Endodermal cell (in vitro differentiated cells): ENCODE measurements around the gene CD70. TPM values are rescaled to one million over a fixed set of nuclear protein-coding genes. Genes with fewer than 3 reads are reported as not detected.
"Not testable (repeated sequence)": the region's sequence is repeated elsewhere in the genome, so short reads cannot be mapped to it uniquely, and the experiment has no call there.

ENCODE experiments used
- DNase-seq: peaks from one replicate; pipeline ENCODE4 v3.0.0-alpha.2; 2017
- H3K27ac ChIP-seq: 2 replicates; pipeline ENCODE4 v1.5.1; 2013; ENCODE audit warnings: mild to moderate bottlenecking, low read depth, low read length, moderate library complexity
- H3K27me3 ChIP-seq: 2 replicates; pipeline ENCODE4 v1.6.1; 2013; ENCODE audit warnings: mild to moderate bottlenecking, low read length, moderate library complexity; ENCODE audit not compliant: insufficient read depth, control insufficient read depth, poor library complexity, severe bottlenecking
- H3K36me3 ChIP-seq: 2 replicates; pipeline ENCODE4 v1.7.0; 2013; ENCODE audit warnings: mild to moderate bottlenecking, low read length, moderate library complexity; ENCODE audit not compliant: control insufficient read depth, insufficient read depth
- H3K4me1 ChIP-seq: one replicate; pipeline ENCODE4 v1.7.0; 2013; ENCODE audit warnings: low read length; ENCODE audit not compliant: control insufficient read depth, insufficient read depth
- H3K4me3 ChIP-seq: 2 replicates; pipeline ENCODE4 v1.5.1; 2013; ENCODE audit warnings: mild to moderate bottlenecking, low read length, moderate library complexity
- H3K9ac ChIP-seq: 2 replicates; pipeline ENCODE4 v1.6.1; 2013; ENCODE audit warnings: mild to moderate bottlenecking, low read length, moderate library complexity; ENCODE audit not compliant: poor library complexity, severe bottlenecking; ENCODE audit errors: extremely low read depth
- H3K9me3 ChIP-seq: 2 replicates; pipeline ENCODE4 v1.6.1; 2013; ENCODE audit warnings: mild to moderate bottlenecking, low read length, moderate library complexity; ENCODE audit not compliant: control insufficient read depth
- H3K27ac Mint-ChIP-seq: 2 replicates; pipeline ENCODE4 v1.8.0; 2020; ENCODE audit warnings: mixed read lengths
- H3K27me3 Mint-ChIP-seq: 2 replicates; pipeline ENCODE4 v1.8.0; 2021; ENCODE audit warnings: mild to moderate bottlenecking, mixed read lengths; ENCODE audit not compliant: insufficient read depth
- H3K36me3 Mint-ChIP-seq: 2 replicates; pipeline ENCODE4 v1.8.0; 2020; ENCODE audit warnings: low read depth, mixed read lengths
- H3K4me1 Mint-ChIP-seq: 2 replicates; pipeline ENCODE4 v1.8.0; 2020; ENCODE audit warnings: mixed read lengths
- H3K4me3 Mint-ChIP-seq: 2 replicates; pipeline ENCODE4 v1.8.0; 2020; ENCODE audit warnings: mild to moderate bottlenecking, moderate library complexity, mixed read lengths
- H3K9me3 Mint-ChIP-seq: 2 replicates; pipeline ENCODE4 v1.8.0; 2020; ENCODE audit warnings: mild to moderate bottlenecking, mixed read lengths
- WGBS, 2 experiments: methylation state at CpG; one replicate each; pipeline versions ENCODE4 v1.1.5 to v1.1.7; 2013; ENCODE audit warnings: missing lambda C conversion rate in 2 of 2, mixed read lengths in 1 of 2; ENCODE audit not compliant: insufficient coverage in 1 of 2, insufficient read length in 1 of 2; 5-methylcytosine and 5-hydroxymethylcytosine counted together
- total RNA-seq, 2 donors: library from RNA; stranded (reverse); fragmentation: NEBNext Ultra II Directional in 1 of 2; extraction: Animal tissue kit (Norgen Biotek cat#: 25700) in 1 of 2; gene quantifications; 2 replicates in 1 of 2; 3 replicates in 1 of 2; pipeline ENCODE4 v1.2.1, GENCODE V29; 2021
- TF ChIP-seq, protein P1 (sequence below): fragments of 200-600 bp; sonication (generic); conservative IDR thresholded peaks from 2 replicates; pipeline ENCODE4 v1.5.0; 2021; ENCODE audit warnings: antibody characterized with exemption, mild to moderate bottlenecking

Gene CD70
- total RNA-seq, 2 donors from 2014 or later: 0.92 to 1.8 TPM

DNA sequence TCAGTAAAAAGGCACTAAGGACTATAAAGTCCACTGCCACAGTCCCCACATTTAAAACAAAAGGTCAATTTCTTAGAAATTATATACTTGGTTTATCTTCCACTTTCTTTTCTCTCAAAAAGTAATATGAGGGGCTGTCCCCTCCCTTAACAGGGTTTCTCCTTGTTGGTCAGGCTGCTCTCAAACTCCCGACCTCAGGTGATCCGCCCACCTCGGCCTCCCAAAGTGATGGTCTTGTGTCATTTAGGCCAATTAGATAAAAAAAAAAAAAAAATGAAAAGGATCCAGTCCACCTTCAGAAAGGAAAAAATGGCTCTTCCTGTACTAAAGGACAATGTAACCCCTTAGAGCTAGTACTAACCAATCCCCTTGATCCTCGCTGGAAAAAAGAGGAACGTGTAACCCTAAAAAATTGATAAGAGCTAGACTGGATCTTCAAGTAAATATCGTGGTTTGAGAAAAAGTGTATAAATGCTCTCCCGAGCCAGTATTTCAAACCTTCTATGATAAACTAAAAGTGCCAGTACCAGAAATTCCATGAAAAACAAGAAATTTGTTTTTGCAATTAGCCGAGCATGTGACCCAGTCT, 9.0 kb upstream of the CD70 start:
- no peak for DNase-seq
- H3K27ac ChIP-seq: no peak overlapping the region
- H3K36me3 ChIP-seq: no peaks in the 10 kb centered on the region
- TF ChIP-seq, protein P1, sequence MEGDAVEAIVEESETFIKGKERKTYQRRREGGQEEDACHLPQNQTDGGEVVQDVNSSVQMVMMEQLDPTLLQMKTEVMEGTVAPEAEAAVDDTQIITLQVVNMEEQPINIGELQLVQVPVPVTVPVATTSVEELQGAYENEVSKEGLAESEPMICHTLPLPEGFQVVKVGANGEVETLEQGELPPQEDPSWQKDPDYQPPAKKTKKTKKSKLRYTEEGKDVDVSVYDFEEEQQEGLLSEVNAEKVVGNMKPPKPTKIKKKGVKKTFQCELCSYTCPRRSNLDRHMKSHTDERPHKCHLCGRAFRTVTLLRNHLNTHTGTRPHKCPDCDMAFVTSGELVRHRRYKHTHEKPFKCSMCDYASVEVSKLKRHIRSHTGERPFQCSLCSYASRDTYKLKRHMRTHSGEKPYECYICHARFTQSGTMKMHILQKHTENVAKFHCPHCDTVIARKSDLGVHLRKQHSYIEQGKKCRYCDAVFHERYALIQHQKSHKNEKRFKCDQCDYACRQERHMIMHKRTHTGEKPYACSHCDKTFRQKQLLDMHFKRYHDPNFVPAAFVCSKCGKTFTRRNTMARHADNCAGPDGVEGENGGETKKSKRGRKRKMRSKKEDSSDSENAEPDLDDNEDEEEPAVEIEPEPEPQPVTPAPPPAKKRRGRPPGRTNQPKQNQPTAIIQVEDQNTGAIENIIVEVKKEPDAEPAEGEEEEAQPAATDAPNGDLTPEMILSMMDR: no peak
- Mint-ChIP-seq H3K27ac (no peak overlapping the region), H3K4me3 (no peak overlapping the region), H3K27me3 (peaks cover 41% of the 10 kb centered on the region), H3K4me1 (no peaks in the 10 kb centered on the region), H3K36me3 (peaks cover 5% of the 10 kb centered on the region), H3K9me3 (peaks cover 28% of the 10 kb centered on the region)
- no peak overlapping the region for H3K9ac ChIP-seq
- H3K27me3 ChIP-seq: no peaks in the 10 kb centered on the region
- peaks cover 55% of the 10 kb centered on the region for H3K9me3 ChIP-seq
- no peak overlapping the region for H3K4me3 ChIP-seq
- WGBS, 2 experiments: 82 to 87% methylated on average over 6 to 8 of the region's 8 CpGs
- no peaks in the 10 kb centered on the region for H3K4me1 ChIP-seq

DNA sequence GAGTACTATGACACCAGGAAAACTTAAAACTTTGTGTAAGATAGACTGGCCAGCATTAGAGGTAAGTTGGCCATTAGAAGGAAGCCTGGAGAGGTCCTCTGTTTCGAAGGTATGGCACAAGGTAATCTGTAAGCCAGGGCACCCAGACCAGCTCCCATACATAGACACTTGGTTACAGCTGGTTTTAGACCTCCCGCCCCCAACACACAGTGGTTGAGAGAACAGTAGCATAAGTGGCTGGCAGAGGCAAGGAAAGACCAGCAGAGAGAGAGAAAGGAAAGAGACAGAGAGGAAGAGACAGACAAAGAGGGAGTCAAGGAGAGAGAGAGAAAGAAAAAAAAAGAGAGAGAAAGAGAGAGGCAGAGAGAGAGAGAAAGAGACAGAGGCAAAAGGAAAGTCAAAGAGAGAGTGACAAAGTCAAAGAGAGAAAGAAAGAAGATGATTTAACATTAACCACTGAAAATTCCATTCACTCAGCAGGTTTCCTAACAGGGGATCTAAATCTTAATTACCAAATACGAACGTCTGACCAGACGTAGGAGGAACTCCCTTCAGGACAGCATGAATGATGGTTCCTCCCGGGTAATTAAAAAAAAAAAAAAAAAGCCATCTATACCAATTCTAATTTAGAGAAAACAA, 7.4 kb upstream of the CD70 start:
- Mint-ChIP-seq H3K27me3 (peaks cover 56% of the 10 kb centered on the region), H3K9me3 (peaks cover 30% of the 10 kb centered on the region)
- WGBS, 2 experiments: 78 to 85% methylated on average over 3 to 6 of the region's 6 CpGs

DNA sequence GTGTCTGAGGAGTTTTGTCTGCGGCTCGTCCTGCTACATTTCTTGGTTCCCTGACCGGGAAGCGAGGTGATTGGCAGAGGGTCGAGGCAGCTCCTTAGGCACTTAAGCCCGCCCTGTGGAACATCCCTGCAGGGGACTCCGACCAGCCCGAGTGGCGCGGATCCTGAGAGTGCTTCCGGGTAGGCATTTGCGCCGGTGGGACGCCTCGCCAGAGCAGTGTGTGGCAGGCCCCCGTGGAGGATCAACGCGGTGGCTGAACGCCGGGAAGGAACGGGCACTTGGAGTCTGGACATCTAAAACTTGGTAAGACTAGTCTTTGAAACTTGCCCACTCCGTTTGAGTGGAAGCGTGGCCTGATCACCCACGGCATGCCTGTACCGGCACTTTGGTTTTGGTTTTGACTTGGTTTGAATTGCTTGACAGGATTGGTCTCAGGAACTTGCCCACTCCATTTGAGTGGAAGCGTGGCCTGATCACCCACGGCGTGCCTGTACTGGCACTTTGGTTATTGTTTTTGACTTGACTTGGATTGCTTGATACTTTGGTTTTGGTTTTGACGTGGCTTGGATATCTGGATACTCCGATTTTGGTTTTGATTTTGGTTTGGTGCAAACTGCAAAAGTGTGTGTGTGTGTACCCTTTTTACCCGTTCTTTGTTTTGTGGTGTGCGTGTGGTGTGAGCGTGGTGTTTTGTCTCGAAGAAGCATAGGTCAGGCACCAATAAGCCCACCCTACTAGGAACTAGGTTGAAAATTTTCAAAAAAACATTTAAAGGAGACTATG, 6.7 kb upstream of the CD70 start:
- H3K9me3 Mint-ChIP-seq: peaks cover 30% of the 10 kb centered on the region
- H3K27me3 Mint-ChIP-seq: peaks cover 63% of the 10 kb centered on the region
- H3K4me1 Mint-ChIP-seq, H3K4me3 ChIP-seq, H3K36me3 ChIP-seq, H3K36me3 Mint-ChIP-seq, H3K27ac ChIP-seq, H3K27me3 ChIP-seq, DNase-seq, H3K27ac Mint-ChIP-seq, H3K9ac ChIP-seq, H3K4me3 Mint-ChIP-seq, H3K4me1 ChIP-seq: not testable (repeated sequence)
- peaks cover 36% of the 10 kb centered on the region for H3K9me3 ChIP-seq
- WGBS, 2 experiments: 89 to 91% methylated on average over 12 to 34 of the region's 34 CpGs

More for the DNA sequence above, 7.4 kb upstream of the CD70 start:
- H3K4me1 Mint-ChIP-seq, H3K27me3 ChIP-seq, H3K27ac Mint-ChIP-seq, H3K36me3 Mint-ChIP-seq, H3K4me1 ChIP-seq, H3K4me3 Mint-ChIP-seq, H3K4me3 ChIP-seq, H3K36me3 ChIP-seq, DNase-seq, H3K27ac ChIP-seq, H3K9ac ChIP-seq: not testable (repeated sequence)
- H3K9me3 ChIP-seq: peaks cover 39% of the 10 kb centered on the region

DNA sequence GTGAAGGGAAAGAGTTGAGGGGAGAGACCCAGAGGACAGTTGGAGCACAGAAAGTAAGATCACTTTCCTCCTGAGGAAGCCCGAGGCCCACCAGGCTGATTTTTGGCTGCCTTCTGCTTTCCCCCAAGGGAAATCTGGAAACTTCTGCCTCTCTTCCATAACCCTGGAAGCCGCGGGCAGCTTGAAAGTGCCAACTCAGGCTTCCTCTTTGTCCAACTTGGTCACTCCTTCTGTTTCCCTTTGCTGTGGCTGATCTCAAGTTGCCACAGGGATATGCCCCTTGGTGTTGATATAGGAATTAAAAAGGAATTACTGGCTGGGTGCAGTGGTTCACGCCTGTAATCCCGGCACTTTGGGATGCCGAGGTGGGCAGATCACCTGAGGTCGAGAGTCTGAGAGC, 5.7 kb upstream of the CD70 start:
- peaks cover under 1% of the 10 kb centered on the region for H3K27me3 ChIP-seq
- TF ChIP-seq, protein P1: no peak
- H3K4me1 Mint-ChIP-seq: no peaks in the 10 kb centered on the region
- no peak overlapping the region for H3K9ac ChIP-seq
- peaks cover 36% of the 10 kb centered on the region for H3K9me3 ChIP-seq
- H3K27ac ChIP-seq: no peak overlapping the region
- H3K4me1 ChIP-seq: no peaks in the 10 kb centered on the region
- 74 to 77% methylated on average over 7 of the region's 7 CpGs for WGBS, 2 experiments
- peaks cover 66% of the 10 kb centered on the region for H3K27me3 Mint-ChIP-seq
- no peak overlapping the region for H3K4me3 Mint-ChIP-seq
- peaks cover 5% of the 10 kb centered on the region for H3K36me3 Mint-ChIP-seq
- no peak overlapping the region for H3K4me3 ChIP-seq
- DNase-seq: no peak
- H3K36me3 ChIP-seq: no peaks in the 10 kb centered on the region
- peaks cover 30% of the 10 kb centered on the region for H3K9me3 Mint-ChIP-seq
- no peak overlapping the region for H3K27ac Mint-ChIP-seq
